GM23338 (cell line): ENCODE results near the gene MIA. TPM values are rescaled to one million over a fixed set of nuclear protein-coding genes. Genes with fewer than 3 reads are reported as not detected.
A peak's percentile ranks its signal among the peaks of the same experiment; 100 is the strongest.
"Not testable (repeated sequence)": the region's sequence is repeated elsewhere in the genome, so short reads cannot be mapped to it uniquely, and the experiment has no call there.

Experiments
- ATAC-seq: fragments of 200-7000 bp; cut with Tn5 transposase; 3 replicates; pipeline ENCODE4 v1.9.1; 2020
- DNase-seq: peaks from one replicate; pipeline ENCODE4 v3.0.0-alpha.2; 2015; ENCODE audit warnings: low spot score
- H2AFZ ChIP-seq: fragments of 200-600 bp; sonication (generic); 2 replicates; pipeline ENCODE4 v1.8.0; 2016; ENCODE audit warnings: antibody characterized with exemption, mild to moderate bottlenecking, moderate library complexity
- H3F3A ChIP-seq: fragments of 200-600 bp; sonication (generic); replicated peaks from 2 replicates; pipeline ENCODE4 v1.8.0; 2017; ENCODE audit warnings: antibody characterized with exemption, mixed run types, low read depth
- H3K27ac ChIP-seq: fragments of 200-600 bp; sonication (generic); 2 replicates; pipeline ENCODE4 v1.6.1; 2016; ENCODE audit warnings: low read depth
- H3K27me3 ChIP-seq: fragments of 200-600 bp; sonication (generic); 2 replicates; pipeline ENCODE4 v1.8.0; 2016; ENCODE audit warnings: mild to moderate bottlenecking, mixed run types, moderate library complexity; ENCODE audit not compliant: insufficient read depth
- H3K36me3 ChIP-seq: fragments of 200-600 bp; sonication (generic); 2 replicates; pipeline ENCODE4 v1.8.0; 2016; ENCODE audit warnings: mild to moderate bottlenecking; ENCODE audit not compliant: insufficient read depth
- H3K4me1 ChIP-seq: fragments of 200-600 bp; sonication (generic); 2 replicates; pipeline ENCODE4 v1.8.0; 2016; ENCODE audit warnings: mild to moderate bottlenecking, moderate library complexity; ENCODE audit not compliant: insufficient read depth
- H3K4me2 ChIP-seq: fragments of 200-600 bp; sonication (generic); 2 replicates; pipeline ENCODE4 v1.7.1; 2017; ENCODE audit warnings: mixed run types
- H3K4me3 ChIP-seq: fragments of 200-600 bp; sonication (generic); 2 replicates; pipeline ENCODE4 v1.6.1; 2016; ENCODE audit warnings: mixed run types
- H3K79me2 ChIP-seq: fragments of 200-600 bp; sonication (generic); replicated peaks from 2 replicates; pipeline ENCODE4 v1.8.0; 2017; ENCODE audit warnings: mild to moderate bottlenecking; ENCODE audit not compliant: insufficient read depth
- H3K9me2 ChIP-seq: fragments of 200-600 bp; sonication (generic); 2 replicates; pipeline ENCODE4 v1.8.0; 2017; ENCODE audit not compliant: insufficient read depth
- H4K20me1 ChIP-seq: fragments of 200-600 bp; sonication (generic); replicated peaks from 2 replicates; pipeline ENCODE4 v1.8.0; 2017; ENCODE audit warnings: mild to moderate bottlenecking; ENCODE audit not compliant: insufficient read depth
- H3K27ac Mint-ChIP-seq: 2 replicates; pipeline ENCODE4 v1.8.0; 2020; ENCODE audit warnings: inconsistent platforms, mild to moderate bottlenecking, moderate library complexity, mixed read lengths
- H3K27me3 Mint-ChIP-seq: 3 replicates; pipeline ENCODE4 v1.8.0; 2022; ENCODE audit warnings: low read depth, mild to moderate bottlenecking, moderate library complexity, mixed read lengths, inconsistent platforms; ENCODE audit not compliant: insufficient read depth, poor library complexity
- H3K36me3 Mint-ChIP-seq: 3 replicates; pipeline ENCODE4 v1.8.0; 2021; ENCODE audit warnings: low read depth, mild to moderate bottlenecking, inconsistent platforms, moderate library complexity, mixed read lengths
- H3K4me1 Mint-ChIP-seq: 3 replicates; pipeline ENCODE4 v1.8.0; 2020; ENCODE audit warnings: mild to moderate bottlenecking, inconsistent platforms, mixed read lengths
- H3K4me3 Mint-ChIP-seq: 3 replicates; pipeline ENCODE4 v1.8.0; 2021; ENCODE audit warnings: moderate library complexity, mild to moderate bottlenecking, inconsistent platforms, mixed read lengths
- H3K9me3 Mint-ChIP-seq: 3 replicates; pipeline ENCODE4 v1.8.0; 2020; ENCODE audit warnings: moderate library complexity, mild to moderate bottlenecking, inconsistent platforms, mixed read lengths
- EZH2 ChIP-seq: fragments of 200-600 bp; sonication (generic); IDR thresholded peaks from one replicate; pipeline ENCODE4 v1.8.0; 2017; ENCODE audit warnings: antibody characterized with exemption, mild to moderate bottlenecking, low read depth; ENCODE audit not compliant: unreplicated experiment
- JUNB ChIP-seq: IDR thresholded peaks from one replicate; pipeline ENCODE4 v1.6.1; 2016; ENCODE audit warnings: antibody characterized with exemption; ENCODE audit not compliant: unreplicated experiment
- NANOG ChIP-seq: IDR thresholded peaks from 2 replicates; pipeline ENCODE4 v1.6.1; 2016; ENCODE audit warnings: antibody characterized with exemption, borderline replicate concordance
- POLR2AphosphoS5 ChIP-seq: IDR thresholded peaks from 2 replicates; pipeline ENCODE4 v1.6.1; 2016; ENCODE audit warnings: antibody characterized with exemption, low read depth
- STAT1 ChIP-seq: IDR thresholded peaks from one replicate; pipeline ENCODE4 v1.6.1; 2016; ENCODE audit warnings: antibody characterized with exemption; ENCODE audit not compliant: unreplicated experiment
- ZNF114 ChIP-seq: fragments of 250-450 bp; sonication (Bioruptor Pico); IDR thresholded peaks from 2 replicates; pipeline ENCODE4 v1.5.0; 2020; ENCODE audit warnings: mild to moderate bottlenecking, moderate library complexity
- ZNF331 ChIP-seq: fragments of 250-450 bp; sonication (Bioruptor Pico); IDR thresholded peaks from 2 replicates; pipeline ENCODE4 v1.5.0; 2020; ENCODE audit warnings: low read depth, mild to moderate bottlenecking, moderate library complexity
- polyA plus RNA-seq: library from polyadenylated mRNA; unstranded; fragments of >200 nt; fragmentation: Nextera tagmentation; extraction: Ambion mirVana; gene quantifications from 2 replicates; pipeline ENCODE4 v1.2.1, GENCODE V29; 2016
- total RNA-seq: library from RNA; depleted of rRNA; stranded (reverse); fragments of >200 nt; shearing (Covaris generic); gene quantifications from 2 replicates; pipeline ENCODE4 v1.2.3, GENCODE V29; 2014
- TF ChIP-seq, protein P1 (sequence below): fragments of 250-450 bp; sonication (Bioruptor Pico); IDR thresholded peaks from 2 replicates; pipeline ENCODE4 v1.5.0; 2020; ENCODE audit warnings: mild to moderate bottlenecking, moderate library complexity
- TF ChIP-seq, protein P2 (sequence below), 2 experiments: fragments of 200-600 bp in 1 of 2; sonication (generic) in 1 of 2; conservative IDR thresholded peaks; 2 replicates each; pipeline versions ENCODE4 v1.5.1 to v1.6.1; 2016 to 2017; ENCODE audit warnings: antibody characterized with exemption in 2 of 2, low read depth in 2 of 2, mild to moderate bottlenecking in 2 of 2, moderate library complexity in 1 of 2

Gene MIA
- total and polyA plus RNA-seq, 2 experiments from 2014 or later: not detected

DNA sequence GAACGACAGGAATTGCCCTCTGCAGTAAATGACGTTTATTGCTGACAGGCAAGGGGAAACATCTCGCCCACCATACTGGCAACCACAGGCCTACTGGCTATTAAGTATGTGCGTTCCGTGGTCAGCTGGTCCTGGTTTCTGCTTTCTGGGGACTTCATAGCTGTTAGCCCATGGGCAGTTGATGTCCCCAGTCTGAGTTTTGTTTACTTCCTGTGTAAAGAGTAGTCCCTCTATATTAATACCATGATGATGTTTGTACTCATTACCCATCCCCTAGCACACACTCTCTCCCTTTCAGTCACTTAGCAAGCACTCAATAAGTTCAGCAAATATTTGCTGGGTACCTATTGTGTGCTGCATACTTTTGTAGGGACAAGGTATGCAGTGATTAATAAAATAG lies 6.5 kb upstream of the MIA start (continued):
- TF ChIP-seq, protein P1, sequence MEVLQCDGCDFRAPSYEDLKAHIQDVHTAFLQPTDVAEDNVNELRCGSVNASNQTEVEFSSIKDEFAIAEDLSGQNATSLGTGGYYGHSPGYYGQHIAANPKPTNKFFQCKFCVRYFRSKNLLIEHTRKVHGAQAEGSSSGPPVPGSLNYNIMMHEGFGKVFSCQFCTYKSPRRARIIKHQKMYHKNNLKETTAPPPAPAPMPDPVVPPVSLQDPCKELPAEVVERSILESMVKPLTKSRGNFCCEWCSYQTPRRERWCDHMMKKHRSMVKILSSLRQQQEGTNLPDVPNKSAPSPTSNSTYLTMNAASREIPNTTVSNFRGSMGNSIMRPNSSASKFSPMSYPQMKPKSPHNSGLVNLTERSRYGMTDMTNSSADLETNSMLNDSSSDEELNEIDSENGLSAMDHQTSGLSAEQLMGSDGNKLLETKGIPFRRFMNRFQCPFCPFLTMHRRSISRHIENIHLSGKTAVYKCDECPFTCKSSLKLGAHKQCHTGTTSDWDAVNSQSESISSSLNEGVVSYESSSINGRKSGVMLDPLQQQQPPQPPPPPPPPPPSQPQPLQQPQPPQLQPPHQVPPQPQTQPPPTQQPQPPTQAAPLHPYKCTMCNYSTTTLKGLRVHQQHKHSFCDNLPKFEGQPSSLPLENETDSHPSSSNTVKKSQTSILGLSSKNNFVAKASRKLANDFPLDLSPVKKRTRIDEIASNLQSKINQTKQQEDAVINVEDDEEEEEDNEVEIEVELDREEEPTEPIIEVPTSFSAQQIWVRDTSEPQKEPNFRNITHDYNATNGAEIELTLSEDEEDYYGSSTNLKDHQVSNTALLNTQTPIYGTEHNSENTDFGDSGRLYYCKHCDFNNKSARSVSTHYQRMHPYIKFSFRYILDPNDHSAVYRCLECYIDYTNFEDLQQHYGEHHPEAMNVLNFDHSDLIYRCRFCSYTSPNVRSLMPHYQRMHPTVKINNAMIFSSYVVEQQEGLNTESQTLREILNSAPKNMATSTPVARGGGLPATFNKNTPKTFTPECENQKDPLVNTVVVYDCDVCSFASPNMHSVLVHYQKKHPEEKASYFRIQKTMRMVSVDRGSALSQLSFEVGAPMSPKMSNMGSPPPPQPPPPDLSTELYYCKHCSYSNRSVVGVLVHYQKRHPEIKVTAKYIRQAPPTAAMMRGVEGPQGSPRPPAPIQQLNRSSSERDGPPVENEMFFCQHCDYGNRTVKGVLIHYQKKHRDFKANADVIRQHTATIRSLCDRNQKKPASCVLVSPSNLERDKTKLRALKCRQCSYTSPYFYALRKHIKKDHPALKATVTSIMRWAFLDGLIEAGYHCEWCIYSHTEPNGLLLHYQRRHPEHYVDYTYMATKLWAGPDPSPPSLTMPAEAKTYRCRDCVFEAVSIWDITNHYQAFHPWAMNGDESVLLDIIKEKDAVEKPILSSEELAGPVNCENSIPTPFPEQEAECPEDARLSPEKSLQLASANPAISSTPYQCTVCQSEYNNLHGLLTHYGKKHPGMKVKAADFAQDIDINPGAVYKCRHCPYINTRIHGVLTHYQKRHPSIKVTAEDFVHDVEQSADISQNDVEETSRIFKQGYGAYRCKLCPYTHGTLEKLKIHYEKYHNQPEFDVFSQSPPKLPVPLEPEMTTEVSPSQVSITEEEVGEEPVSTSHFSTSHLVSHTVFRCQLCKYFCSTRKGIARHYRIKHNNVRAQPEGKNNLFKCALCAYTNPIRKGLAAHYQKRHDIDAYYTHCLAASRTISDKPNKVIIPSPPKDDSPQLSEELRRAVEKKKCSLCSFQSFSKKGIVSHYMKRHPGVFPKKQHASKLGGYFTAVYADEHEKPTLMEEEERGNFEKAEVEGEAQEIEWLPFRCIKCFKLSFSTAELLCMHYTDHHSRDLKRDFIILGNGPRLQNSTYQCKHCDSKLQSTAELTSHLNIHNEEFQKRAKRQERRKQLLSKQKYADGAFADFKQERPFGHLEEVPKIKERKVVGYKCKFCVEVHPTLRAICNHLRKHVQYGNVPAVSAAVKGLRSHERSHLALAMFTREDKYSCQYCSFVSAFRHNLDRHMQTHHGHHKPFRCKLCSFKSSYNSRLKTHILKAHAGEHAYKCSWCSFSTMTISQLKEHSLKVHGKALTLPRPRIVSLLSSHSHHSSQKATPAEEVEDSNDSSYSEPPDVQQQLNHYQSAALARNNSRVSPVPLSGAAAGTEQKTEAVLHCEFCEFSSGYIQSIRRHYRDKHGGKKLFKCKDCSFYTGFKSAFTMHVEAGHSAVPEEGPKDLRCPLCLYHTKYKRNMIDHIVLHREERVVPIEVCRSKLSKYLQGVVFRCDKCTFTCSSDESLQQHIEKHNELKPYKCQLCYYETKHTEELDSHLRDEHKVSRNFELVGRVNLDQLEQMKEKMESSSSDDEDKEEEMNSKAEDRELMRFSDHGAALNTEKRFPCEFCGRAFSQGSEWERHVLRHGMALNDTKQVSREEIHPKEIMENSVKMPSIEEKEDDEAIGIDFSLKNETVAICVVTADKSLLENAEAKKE (CRISPR knock-in tag): no peak

DNA sequence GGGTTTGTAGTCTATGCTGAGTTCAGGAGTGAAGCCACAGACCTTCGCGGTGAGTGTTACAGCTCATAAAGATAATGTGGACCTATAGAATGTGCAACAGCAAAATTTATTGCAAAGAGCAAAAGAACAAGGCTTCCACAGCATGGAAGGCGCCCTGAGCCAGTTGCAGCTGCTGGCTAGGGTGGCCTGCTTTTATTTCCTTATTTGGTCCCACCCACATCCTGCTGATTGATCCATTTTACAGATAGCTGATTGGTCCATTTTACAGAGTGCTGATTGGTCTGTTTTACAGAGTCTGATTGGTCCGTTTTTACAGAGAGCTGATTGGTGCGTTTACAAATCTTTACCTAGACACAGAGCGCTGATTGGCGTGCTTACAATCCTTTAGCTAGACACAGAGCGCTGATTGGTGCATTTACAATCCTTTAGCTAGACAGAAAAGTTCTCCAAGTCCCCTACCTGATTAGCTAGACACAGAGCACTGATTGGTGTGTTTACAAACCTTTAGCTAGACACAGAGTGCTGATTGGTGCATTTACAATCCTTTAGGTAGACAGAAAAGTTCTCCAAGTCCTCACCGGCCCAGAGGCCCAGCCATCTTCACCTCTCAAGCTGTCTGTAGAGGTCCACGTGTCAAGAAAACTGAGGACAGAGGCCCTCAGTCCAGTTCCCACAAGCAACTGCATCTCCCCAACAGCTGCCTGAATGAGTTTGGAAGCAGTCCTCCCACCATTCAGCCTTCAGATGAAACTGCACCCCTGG lies 4.0 kb upstream of the MIA start:
- H4K20me1 ChIP-seq, H3K4me3 ChIP-seq, H3K27ac Mint-ChIP-seq, H3K36me3 ChIP-seq, H2AFZ ChIP-seq, H3K79me2 ChIP-seq, H3K9me3 Mint-ChIP-seq, H3F3A ChIP-seq, H3K9me2 ChIP-seq, H3K27ac ChIP-seq, H3K4me2 ChIP-seq, H3K27me3 Mint-ChIP-seq, H3K27me3 ChIP-seq, H3K4me1 ChIP-seq, H3K4me1 Mint-ChIP-seq, H3K4me3 Mint-ChIP-seq, ATAC-seq: not testable (repeated sequence)
- peaks cover 27% of the 10 kb centered on the region for H3K36me3 Mint-ChIP-seq
- DNase-seq: peak; percentile 49

DNA sequence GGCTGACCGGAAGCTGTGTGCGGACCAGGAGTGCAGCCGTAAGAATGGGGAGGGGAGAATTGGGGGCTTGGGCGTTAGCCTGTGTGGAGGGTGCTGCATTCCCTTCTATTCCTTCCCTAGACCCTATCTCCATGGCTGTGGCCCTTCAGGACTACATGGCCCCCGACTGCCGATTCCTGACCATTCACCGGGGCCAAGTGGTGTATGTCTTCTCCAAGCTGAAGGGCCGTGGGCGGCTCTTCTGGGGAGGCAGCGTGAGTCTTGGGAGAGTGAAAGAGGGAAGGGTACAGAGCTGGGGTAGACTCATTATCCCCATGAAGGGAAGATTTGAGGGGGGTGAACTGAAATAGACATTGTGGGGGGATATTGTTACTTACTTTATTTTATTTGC lies 306 bp downstream of the MIA start:
- ATAC-seq: no peak
- Histone ChIP-seq H3K36me3 (no peaks in the 10 kb centered on the region), H3K27ac (no peak overlapping the region), H2AFZ (no peak overlapping the region), H3F3A (peaks cover 5% of the 10 kb centered on the region; the same call in 1 of the 2 replicates), H3K4me2 (no peak overlapping the region), H3K9me2 (no peaks in the 10 kb centered on the region), H3K27me3 (no peaks in the 10 kb centered on the region), H4K20me1 (no peaks in the 10 kb centered on the region), H3K79me2 (peaks cover 5% of the 10 kb centered on the region), H3K4me3 (no peak overlapping the region), H3K4me1 (peaks cover 11% of the 10 kb centered on the region)
- peaks cover 15% of the 10 kb centered on the region for H3K27me3 Mint-ChIP-seq
- peaks cover 20% of the 10 kb centered on the region for H3K4me1 Mint-ChIP-seq
- peak overlapping the region; percentile 72 for H3K27ac Mint-ChIP-seq
- no peak overlapping the region for H3K4me3 Mint-ChIP-seq
- H3K36me3 Mint-ChIP-seq: peaks cover 9% of the 10 kb centered on the region; the same call in 2 of the 3 replicates
- peaks cover 7% of the 10 kb centered on the region for H3K9me3 Mint-ChIP-seq
- no peak for DNase-seq
- TF ChIP-seq ZNF114: no peak
- no peak for TF ChIP-seq EZH2
- TF ChIP-seq, protein P2, sequence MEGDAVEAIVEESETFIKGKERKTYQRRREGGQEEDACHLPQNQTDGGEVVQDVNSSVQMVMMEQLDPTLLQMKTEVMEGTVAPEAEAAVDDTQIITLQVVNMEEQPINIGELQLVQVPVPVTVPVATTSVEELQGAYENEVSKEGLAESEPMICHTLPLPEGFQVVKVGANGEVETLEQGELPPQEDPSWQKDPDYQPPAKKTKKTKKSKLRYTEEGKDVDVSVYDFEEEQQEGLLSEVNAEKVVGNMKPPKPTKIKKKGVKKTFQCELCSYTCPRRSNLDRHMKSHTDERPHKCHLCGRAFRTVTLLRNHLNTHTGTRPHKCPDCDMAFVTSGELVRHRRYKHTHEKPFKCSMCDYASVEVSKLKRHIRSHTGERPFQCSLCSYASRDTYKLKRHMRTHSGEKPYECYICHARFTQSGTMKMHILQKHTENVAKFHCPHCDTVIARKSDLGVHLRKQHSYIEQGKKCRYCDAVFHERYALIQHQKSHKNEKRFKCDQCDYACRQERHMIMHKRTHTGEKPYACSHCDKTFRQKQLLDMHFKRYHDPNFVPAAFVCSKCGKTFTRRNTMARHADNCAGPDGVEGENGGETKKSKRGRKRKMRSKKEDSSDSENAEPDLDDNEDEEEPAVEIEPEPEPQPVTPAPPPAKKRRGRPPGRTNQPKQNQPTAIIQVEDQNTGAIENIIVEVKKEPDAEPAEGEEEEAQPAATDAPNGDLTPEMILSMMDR (conservative IDR thresholded peaks at IDR 0.05; ENCODE audit: low read depth in 2 of 2): no peak
- TF ChIP-seq ZNF331 (CRISPR knock-in tag): no peak
- no peak for TF ChIP-seq STAT1
- no peak for TF ChIP-seq NANOG
- TF ChIP-seq JUNB: no peak
- TF ChIP-seq POLR2AphosphoS5: no peak
